Endothelial cell of umbilical vein (primary cell): Measurements from ENCODE around the gene TRAK1. TPM values are rescaled to one million over a fixed set of nuclear protein-coding genes. Genes with fewer than 3 reads are reported as not detected.
A peak's percentile ranks its signal among the peaks of the same experiment; 100 is the strongest.
"Not testable (repeated sequence)": the region's sequence is repeated elsewhere in the genome, so short reads cannot be mapped to it uniquely, and the experiment has no call there.

Experiments used
- BruUV-seq: library from RNA; stranded (reverse); fragments of 400-500 nt; replicated peaks from 2 replicates; lab custom pipeline; 2021; lab: Mats Ljungman, UMichigan
- CTCF ChIA-PET: fragments of 300-600, 350-600 bp; sonication (Branson Sonifier 250); formaldehyde crosslinking; loops from one replicate; lab custom pipeline; 2021; ENCODE audit warnings: antibody characterized with exemption, inconsistent platforms; lab: Charles Lee
- POLR2A ChIA-PET: fragments of 300-600, 350-600 bp; sonication (Branson Sonifier 250); formaldehyde crosslinking; loops from one replicate; lab custom pipeline; 2021; ENCODE audit warnings: antibody characterized with exemption, inconsistent platforms; lab: Charles Lee
- DNase-seq: peaks from one replicate; pipeline ENCODE4 v3.0.0-alpha.2; 2011; ENCODE audit warnings: low read depth, low spot score
- FAIRE-seq: peaks from 2 replicates; lab custom pipeline; 2011; peaks lifted over from hg19 to GRCh38; lab: Jason Lieb, UNC
- H2AFZ ChIP-seq: 2 replicates; pipeline ENCODE4 v1.6.0; 2012; ENCODE audit warnings: low read depth, low read length, control low read depth, inconsistent platforms
- H3K27ac ChIP-seq: 2 replicates; pipeline ENCODE4 v1.5.1; 2011; ENCODE audit warnings: low read depth, mild to moderate bottlenecking, control low read depth, low read length, moderate library complexity; ENCODE audit not compliant: insufficient read depth
- H3K27me3 ChIP-seq, 2 experiments: 2 replicates each; pipeline versions ENCODE4 v1.6.0 to v1.6.1; 2011; ENCODE audit warnings: low read length in 2 of 2, mixed read lengths in 1 of 2; ENCODE audit not compliant: control insufficient read depth in 2 of 2, insufficient read depth in 2 of 2
- H3K36me3 ChIP-seq, 2 experiments: 2 replicates in 1 of 2; 3 replicates in 1 of 2; pipeline ENCODE4 v1.5.1; 2011; ENCODE audit warnings: low read length in 2 of 2, mild to moderate bottlenecking in 1 of 2, moderate library complexity in 1 of 2; ENCODE audit not compliant: control insufficient read depth in 2 of 2, insufficient read depth in 2 of 2; ENCODE audit errors: extremely low read depth in 1 of 2
- H3K4me1 ChIP-seq: 3 replicates; pipeline ENCODE4 v1.5.1; 2011; ENCODE audit warnings: mild to moderate bottlenecking, low read length; ENCODE audit not compliant: control insufficient read depth, insufficient read depth; ENCODE audit errors: extremely low read depth
- H3K4me2 ChIP-seq: 2 replicates; pipeline ENCODE4 v1.6.1; 2011; ENCODE audit warnings: low read length, control low read depth, mixed read lengths; ENCODE audit not compliant: insufficient read depth
- H3K4me3 ChIP-seq, 3 experiments: fragments of 200-600 bp in 1 of 3; sonication (generic), shearing (Covaris generic) in 1 of 3; replicated peaks in 1 of 3; 2 replicates each; pipeline ENCODE4 v1.5.1; 2011 to 2016; ENCODE audit warnings: control low read depth in 3 of 3, low read length in 3 of 3, mild to moderate bottlenecking in 2 of 3, inconsistent platforms in 1 of 3, low read depth in 1 of 3, moderate library complexity in 1 of 3; ENCODE audit not compliant: insufficient read depth in 1 of 3
- H3K79me2 ChIP-seq: 2 replicates; pipeline ENCODE4 v1.6.0; 2012; ENCODE audit warnings: low read length, inconsistent platforms; ENCODE audit not compliant: control insufficient read depth, insufficient read depth
- H3K9ac ChIP-seq: replicated peaks from 2 replicates; pipeline ENCODE3; 2011; ENCODE audit warnings: low read length, control low read depth; ENCODE audit not compliant: insufficient read depth; ENCODE audit errors: extremely low read depth
- H3K9me1 ChIP-seq: replicated peaks from 3 replicates; pipeline ENCODE4 v1.6.0; 2011; ENCODE audit warnings: mild to moderate bottlenecking, low read length; ENCODE audit not compliant: control insufficient read depth, insufficient read depth; ENCODE audit errors: extremely low read depth
- H3K9me3 ChIP-seq: replicated peaks from 2 replicates; pipeline ENCODE4 v1.5.1; 2012; ENCODE audit warnings: low read length, inconsistent platforms; ENCODE audit not compliant: control insufficient read depth, insufficient read depth
- H4K20me1 ChIP-seq: replicated peaks from 2 replicates; pipeline ENCODE3; 2011; ENCODE audit warnings: mild to moderate bottlenecking, low read length; ENCODE audit not compliant: control insufficient read depth, insufficient read depth; ENCODE audit errors: extremely low read depth
- dilution Hi-C: fragments of 300-500 bp; cut with MboI; formaldehyde crosslinking; loops from one replicate; pipeline ENCODE4 v1.15.0; 2019; ENCODE audit warnings: low sequenced_read_pairs; ENCODE audit not compliant: extremely low pct_ligation_motif_present
- intact Hi-C: fragments of 100-400 bp; cut with micrococcal nuclease; formaldehyde crosslinking; loops from one replicate; pipeline ENCODE4 v1.10.0; 2022
- polyA plus RNA-seq, 4 experiments: library from polyadenylated mRNA; depleted of rRNA in 3 of 4; stranded (reverse) in 3 of 4; unstranded in 1 of 4; fragments of >200 nt; gene quantifications; 2 replicates each; pipeline versions ENCODE4 v1.2.1 to v1.2.3, GENCODE V29; 2011 to 2012; ENCODE audit warnings: missing spikeins in 1 of 4
- total RNA-seq: library from RNA; stranded (reverse); gene quantifications from 2 replicates; pipeline ENCODE4 v1.2.3, GENCODE V29; 2021

TRAK1 gene
- total and polyA plus RNA-seq, 2 donors (not counting 3 experiments of a cell fraction or from before 2014, with no cell fraction given), result 38.5 to 59.6 TPM

DNA sequence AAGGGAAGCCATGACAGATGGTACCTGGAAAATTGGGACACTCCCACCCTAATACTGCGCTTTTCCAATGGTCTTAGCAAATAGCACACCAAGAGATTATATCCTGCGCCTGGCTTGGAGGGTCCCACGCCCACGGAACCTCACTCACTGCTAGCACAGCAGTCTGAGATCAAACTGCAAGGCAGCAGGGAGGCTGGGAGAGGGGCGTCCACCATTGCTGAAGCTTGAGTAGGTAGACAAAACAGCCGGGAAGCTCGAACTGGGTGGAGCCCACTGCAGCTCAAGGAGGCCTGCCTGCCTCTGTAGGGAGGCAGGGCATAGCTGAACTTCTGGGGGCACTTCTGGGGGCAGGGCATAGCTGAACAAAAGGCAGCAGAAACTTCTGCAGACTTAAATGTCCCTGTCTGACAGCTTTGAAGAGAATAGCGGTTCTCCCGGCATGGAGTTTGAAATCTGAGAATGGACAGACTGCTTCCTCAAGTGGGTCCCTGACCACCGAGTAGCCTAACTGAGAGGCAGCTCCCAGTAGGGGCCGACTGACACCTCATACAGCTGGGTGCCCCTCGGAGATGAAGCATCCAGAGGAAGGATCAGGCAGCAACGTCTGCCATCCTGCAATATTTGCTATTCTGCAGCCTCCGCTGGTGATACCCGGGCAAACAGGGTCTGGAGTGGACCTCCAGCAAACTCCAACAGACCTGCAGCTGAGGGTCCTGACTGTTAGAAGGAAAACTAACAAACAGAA is 12.9 kb downstream of the TRAK1 start:
- H3K27me3 ChIP-seq, FAIRE-seq, H3K36me3 ChIP-seq, H3K9me3 ChIP-seq, H3K27ac ChIP-seq, H4K20me1 ChIP-seq, H2AFZ ChIP-seq, H3K9me1 ChIP-seq, DNase-seq, dilution Hi-C loops, H3K4me2 ChIP-seq, BruUV-seq, H3K4me3 ChIP-seq, H3K9ac ChIP-seq, POLR2A ChIA-PET: not testable (repeated sequence)
- intact Hi-C loops, result loop anchor here (10.0 kb wide), 1 partner anchor 1129 kb away; no protein-coding TSS in a partner anchor
- peaks cover 12% of the 10 kb centered on the region for H3K79me2 ChIP-seq
- peaks cover 29% of the 10 kb centered on the region for H3K4me1 ChIP-seq
- CTCF ChIA-PET, result interaction anchor here (1.2 to 2.0 kb wide), 3 partner anchors 87 to 204 kb away, joined by 3 to 7 read pairs (median 5); no protein-coding TSS in a partner anchor

GRCh38 chr3:42105994-42106393 is 14.8 kb downstream of the TRAK1 start:
- H3K27me3 ChIP-seq, BruUV-seq, H3K79me2 ChIP-seq, POLR2A ChIA-PET, DNase-seq, H2AFZ ChIP-seq, dilution Hi-C loops, H3K36me3 ChIP-seq, CTCF ChIA-PET, H3K9me3 ChIP-seq, H3K4me3 ChIP-seq, H3K9ac ChIP-seq, H3K9me1 ChIP-seq, H3K4me2 ChIP-seq, FAIRE-seq, H4K20me1 ChIP-seq: not testable (repeated sequence)
- intact Hi-C loops, result loop anchor here (1.0 to 10.0 kb wide), 3 partner anchors 36 to 1131 kb away; partner anchors contain the start of gene ULK4
- H3K27ac ChIP-seq, result peak overlapping the region; percentile 100
- peaks cover 23% of the 10 kb centered on the region for H3K4me1 ChIP-seq
